Left lobe of liver (tissue), 2 donors: ENCODE results near the gene ETV6. TPM values are rescaled to one million over a fixed set of nuclear protein-coding genes. Genes with fewer than 3 reads are reported as not detected.
"Not testable (repeated sequence)": the region's sequence is repeated elsewhere in the genome, so short reads cannot be mapped to it uniquely, and the experiment has no call there.

Experiments used
- ATAC-seq: fragments of 200-7000 bp; cut with Tn5 transposase; one replicate; pipeline ENCODE4 v1.9.1; 2020; ENCODE audit warnings: mild to moderate bottlenecking, moderate library complexity
- DNase-seq: peaks from one replicate; pipeline ENCODE4 v3.0.0-alpha.2; 2020; ENCODE audit warnings: low spot score
- total RNA-seq: library from RNA; stranded (reverse); gene quantifications from one replicate; pipeline ENCODE4 v1.2.1, GENCODE V29; 2021
- donor health status: DM: no; HTN: no; CAD: no; lungs with moderate emphysema.
- donor health status: DM: no; HTN: yes; CAD: no.

ETV6 gene
- total RNA-seq = 10.8 TPM

- ATAC-seq (peak; percentile 54), DNase-seq (peak; percentile 81)
These were observed at the start of gene ETV6 for GRCh38 chr12:11649413-11650285. Gene ETV6 (plus strand): TSS chr12:11649674. CDS start chr12:11650128, 454 bp downstream.

- no peak for DNase-seq
- no peak for ATAC-seq
These were observed 49.3 kb upstream of the ETV6 start for GRCh38 chr12:11600199-11600598.

GRCh38 chr12:11601647-11602046, 47.8 kb upstream of the ETV6 start:
- ATAC-seq (no peak), DNase-seq (no peak)

GRCh38 chr12:11607313-11608081, 42.0 kb upstream of the ETV6 start:
- ATAC-seq (peak; percentile 97), DNase-seq (peak; percentile 89)

GRCh38 chr12:11609045-11609444, 40.4 kb upstream of the ETV6 start:
- no peak for ATAC-seq
- no peak for DNase-seq

GRCh38 chr12:11615481-11615880, 34.0 kb upstream of the ETV6 start:
- peak; percentile 55 for DNase-seq

GRCh38 chr12:11618046-11618445, 31.4 kb upstream of the ETV6 start:
- no peak for ATAC-seq
- no peak for DNase-seq

More at GRCh38 chr12:11615481-11615880, 34.0 kb upstream of the ETV6 start:
- ATAC-seq = peak; percentile 64

- no peak for ATAC-seq
- DNase-seq = no peak
These were observed 27.6 kb upstream of the ETV6 start for GRCh38 chr12:11621797-11622423.

GRCh38 chr12:11622876-11623281, 26.6 kb upstream of the ETV6 start:
- ATAC-seq (peak; percentile 91), DNase-seq (no peak)

GRCh38 chr12:11623382-11623781, 26.1 kb upstream of the ETV6 start:
- DNase-seq (no peak), ATAC-seq (peak; percentile 92)

- DNase-seq (no peak), ATAC-seq (no peak)
These were observed 25.4 kb upstream of the ETV6 start for GRCh38 chr12:11624116-11624515.

GRCh38 chr12:11627709-11628108, 21.8 kb upstream of the ETV6 start:
- not testable (repeated sequence) for DNase-seq, ATAC-seq

GRCh38 chr12:11628353-11628752, 21.1 kb upstream of the ETV6 start:
- DNase-seq = no peak
- no peak for ATAC-seq

- ATAC-seq (peak; percentile 28), DNase-seq (no peak)
These were observed 19.3 kb upstream of the ETV6 start for GRCh38 chr12:11630046-11630706.

GRCh38 chr12:11631288-11631687, 18.2 kb upstream of the ETV6 start:
- DNase-seq = no peak
- ATAC-seq = peak; percentile 66

GRCh38 chr12:11631881-11632280, 17.6 kb upstream of the ETV6 start:
- not testable (repeated sequence) for ATAC-seq, DNase-seq

- DNase-seq (no peak), ATAC-seq (no peak)
These were observed 15.5 kb upstream of the ETV6 start for GRCh38 chr12:11633968-11634367.

- DNase-seq (no peak), ATAC-seq (no peak)
These were observed 14.1 kb upstream of the ETV6 start for GRCh38 chr12:11635341-11635740.

GRCh38 chr12:11638315-11638916, 11.1 kb upstream of the ETV6 start:
- DNase-seq (no peak), ATAC-seq (peak; percentile 94)

- ATAC-seq = no peak
- no peak for DNase-seq
These were observed 10.0 kb upstream of the ETV6 start for GRCh38 chr12:11639454-11639853.
